Measurements from ENCODE around the gene HDDC2.

DNA sequence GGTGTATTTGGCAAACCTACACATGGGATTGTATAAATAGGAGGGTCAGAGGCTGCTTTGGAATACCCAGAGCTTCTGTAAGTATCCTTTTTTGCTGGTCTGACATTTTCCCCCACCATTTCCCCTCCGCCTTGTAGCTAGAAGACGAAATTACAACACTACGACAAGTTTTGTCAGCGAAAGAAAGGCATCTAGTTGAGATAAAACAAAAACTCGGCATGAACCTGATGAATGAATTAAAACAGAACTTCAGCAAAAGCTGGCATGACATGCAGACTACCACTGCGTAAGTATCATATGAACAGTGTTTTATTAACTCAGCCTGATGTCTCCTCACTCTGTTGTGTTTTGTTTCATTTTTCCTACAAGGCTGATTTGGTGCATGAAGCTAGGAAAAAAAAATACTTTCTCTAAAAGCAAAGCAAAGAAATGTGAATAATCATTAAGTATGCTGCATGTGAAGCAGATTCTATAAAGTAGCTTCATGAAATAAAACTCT, 72.7 kb downstream of the HDDC2 start:
- TF ChIP-seq, protein P1, sequence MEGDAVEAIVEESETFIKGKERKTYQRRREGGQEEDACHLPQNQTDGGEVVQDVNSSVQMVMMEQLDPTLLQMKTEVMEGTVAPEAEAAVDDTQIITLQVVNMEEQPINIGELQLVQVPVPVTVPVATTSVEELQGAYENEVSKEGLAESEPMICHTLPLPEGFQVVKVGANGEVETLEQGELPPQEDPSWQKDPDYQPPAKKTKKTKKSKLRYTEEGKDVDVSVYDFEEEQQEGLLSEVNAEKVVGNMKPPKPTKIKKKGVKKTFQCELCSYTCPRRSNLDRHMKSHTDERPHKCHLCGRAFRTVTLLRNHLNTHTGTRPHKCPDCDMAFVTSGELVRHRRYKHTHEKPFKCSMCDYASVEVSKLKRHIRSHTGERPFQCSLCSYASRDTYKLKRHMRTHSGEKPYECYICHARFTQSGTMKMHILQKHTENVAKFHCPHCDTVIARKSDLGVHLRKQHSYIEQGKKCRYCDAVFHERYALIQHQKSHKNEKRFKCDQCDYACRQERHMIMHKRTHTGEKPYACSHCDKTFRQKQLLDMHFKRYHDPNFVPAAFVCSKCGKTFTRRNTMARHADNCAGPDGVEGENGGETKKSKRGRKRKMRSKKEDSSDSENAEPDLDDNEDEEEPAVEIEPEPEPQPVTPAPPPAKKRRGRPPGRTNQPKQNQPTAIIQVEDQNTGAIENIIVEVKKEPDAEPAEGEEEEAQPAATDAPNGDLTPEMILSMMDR (conservative IDR thresholded peaks at IDR 0.05; ENCODE audit: low read length), result no peak
- TF ChIP-seq EZH2phosphoT487 (IDR thresholded peaks at IDR 0.05; ENCODE audit: borderline replicate concordance, low read depth, low read length), result no peak
